ENCODE measurements around the gene HMGN1.

- TF ChIP-seq CTCF (IDR thresholded peaks at IDR 0.05; ENCODE audit: low read depth, low read length) (no peak), MYC (IDR thresholded peaks at IDR 0.05; ENCODE audit: low read depth, low read length) (no peak), POLR2A (IDR thresholded peaks at IDR 0.05; ENCODE audit: extremely low read depth, insufficient read length) (no peak), MAX (IDR thresholded peaks at IDR 0.05; ENCODE audit: low read depth, low read length) (no peak)
Observed at GRCh38 chr21:39321424-39321823, 27.5 kb downstream of the HMGN1 start.
